WERI-Rb-1 (cell line): Measurements from ENCODE around the gene P2RX7.
"Not testable (repeated sequence)": the region's sequence is repeated elsewhere in the genome, so short reads cannot be mapped to it uniquely, and the experiment has no call there.

Source experiments
- DNase-seq: peaks from one replicate; pipeline ENCODE4 v3.0.0-alpha.2; 2020
- H3K27ac ChIP-seq: fragments of 250-450 bp; sonication (Bioruptor Pico); 2 replicates; pipeline ENCODE4 v1.5.1; 2020; ENCODE audit warnings: mild to moderate bottlenecking, moderate library complexity
- H3K27me3 ChIP-seq: fragments of 250-450 bp; sonication (Bioruptor Pico); 2 replicates; pipeline ENCODE4 v1.5.1; 2021; ENCODE audit warnings: mild to moderate bottlenecking, low read depth, moderate library complexity; ENCODE audit not compliant: insufficient read depth, severe bottlenecking
- H3K36me3 ChIP-seq: fragments of 250-450 bp; sonication (Bioruptor Pico); 2 replicates; pipeline ENCODE4 v1.5.1; 2020; ENCODE audit warnings: mild to moderate bottlenecking, moderate library complexity
- H3K4me3 ChIP-seq: 2 replicates; pipeline ENCODE4 v1.5.1; 2011; ENCODE audit warnings: low read depth, mild to moderate bottlenecking, control low read depth, low read length
- H3K9me3 ChIP-seq: fragments of 250-450 bp; sonication (Bioruptor Pico); 2 replicates; pipeline ENCODE4 v1.5.1; 2021; ENCODE audit warnings: mild to moderate bottlenecking, moderate library complexity; ENCODE audit not compliant: severe bottlenecking
- CTCF ChIP-seq: IDR thresholded peaks from 2 replicates; pipeline ENCODE4 v1.5.1; 2011; ENCODE audit warnings: low read depth, mild to moderate bottlenecking, control low read depth, inconsistent platforms, low read length

The P2RX7 gene

GRCh38 chr12:121142171-121142950 is 9.7 kb downstream of the P2RX7 start:
- no peaks in the 10 kb centered on the region for H3K36me3 ChIP-seq
- DNase-seq: no peak
- peaks cover 8% of the 10 kb centered on the region for H3K9me3 ChIP-seq
- H3K27ac ChIP-seq: no peak overlapping the region
- no peak for TF ChIP-seq CTCF
- H3K27me3 ChIP-seq: peaks cover 41% of the 10 kb centered on the region
- H3K4me3 ChIP-seq: no peak overlapping the region

GRCh38 chr12:121144416-121144914 is 11.8 kb downstream of the P2RX7 start:
- H3K4me3 ChIP-seq: no peak overlapping the region
- DNase-seq: no peak
- peaks cover 62% of the 10 kb centered on the region for H3K27me3 ChIP-seq
- H3K9me3 ChIP-seq: peaks cover 8% of the 10 kb centered on the region
- TF ChIP-seq CTCF: no peak
- H3K27ac ChIP-seq: no peak overlapping the region
- H3K36me3 ChIP-seq: no peaks in the 10 kb centered on the region

- no peaks in the 10 kb centered on the region for H3K36me3 ChIP-seq
- H3K27me3 ChIP-seq: peaks cover 69% of the 10 kb centered on the region
- no peak overlapping the region for H3K4me3 ChIP-seq
- no peak overlapping the region for H3K27ac ChIP-seq
- TF ChIP-seq CTCF: no peak
- peaks cover 8% of the 10 kb centered on the region for H3K9me3 ChIP-seq
- no peak for DNase-seq
Observed at GRCh38 chr12:121145221-121145620, 12.5 kb downstream of the P2RX7 start.

GRCh38 chr12:121149289-121149688 is 16.6 kb downstream of the P2RX7 start:
- H3K9me3 ChIP-seq, H3K27ac ChIP-seq, DNase-seq, H3K36me3 ChIP-seq, H3K4me3 ChIP-seq: not testable (repeated sequence)
- H3K27me3 ChIP-seq: peaks cover 87% of the 10 kb centered on the region

- H3K27me3 ChIP-seq: peaks cover 89% of the 10 kb centered on the region
- no peak overlapping the region for H3K27ac ChIP-seq
- H3K9me3 ChIP-seq: peaks cover 9% of the 10 kb centered on the region
- no peak for TF ChIP-seq CTCF
- H3K4me3 ChIP-seq: no peak overlapping the region
- no peaks in the 10 kb centered on the region for H3K36me3 ChIP-seq
- DNase-seq: no peak
Observed at GRCh38 chr12:121154793-121155375, 22.2 kb downstream of the P2RX7 start.

- Histone ChIP-seq H3K4me3 (no peak overlapping the region), H3K27ac (no peak overlapping the region), H3K27me3 (peaks cover 87% of the 10 kb centered on the region), H3K36me3 (no peaks in the 10 kb centered on the region), H3K9me3 (peaks cover 9% of the 10 kb centered on the region)
- no peak for TF ChIP-seq CTCF
- no peak for DNase-seq
Observed at GRCh38 chr12:121156365-121156764, 23.7 kb downstream of the P2RX7 start.
